Hematopoietic multipotent progenitor cell treated with erythropoietin and hydrocortisone succinate and interleukin-3 and kit ligand, for 15 days (in vitro differentiated cells): Measurements from ENCODE around the gene IQCM.

Experiments
- DNase-seq: peaks from one replicate; pipeline ENCODE4 v3.0.0-alpha.2; 2015; ENCODE audit warnings: low spot score

IQCM gene

GRCh38 chr4:149709640-149710039 is 106.0 kb downstream of the IQCM start:
- no peak for DNase-seq

- no peak for DNase-seq
These were observed 107.0 kb downstream of the IQCM start for GRCh38 chr4:149708513-149709130.

- no peak for DNase-seq
These were observed 107.8 kb downstream of the IQCM start for GRCh38 chr4:149707862-149708261.

- no peak for DNase-seq
These were observed 108.7 kb downstream of the IQCM start for GRCh38 chr4:149706942-149707341.

GRCh38 chr4:149702414-149703293 is 113.0 kb downstream of the IQCM start:
- DNase-seq, result no peak

DNA sequence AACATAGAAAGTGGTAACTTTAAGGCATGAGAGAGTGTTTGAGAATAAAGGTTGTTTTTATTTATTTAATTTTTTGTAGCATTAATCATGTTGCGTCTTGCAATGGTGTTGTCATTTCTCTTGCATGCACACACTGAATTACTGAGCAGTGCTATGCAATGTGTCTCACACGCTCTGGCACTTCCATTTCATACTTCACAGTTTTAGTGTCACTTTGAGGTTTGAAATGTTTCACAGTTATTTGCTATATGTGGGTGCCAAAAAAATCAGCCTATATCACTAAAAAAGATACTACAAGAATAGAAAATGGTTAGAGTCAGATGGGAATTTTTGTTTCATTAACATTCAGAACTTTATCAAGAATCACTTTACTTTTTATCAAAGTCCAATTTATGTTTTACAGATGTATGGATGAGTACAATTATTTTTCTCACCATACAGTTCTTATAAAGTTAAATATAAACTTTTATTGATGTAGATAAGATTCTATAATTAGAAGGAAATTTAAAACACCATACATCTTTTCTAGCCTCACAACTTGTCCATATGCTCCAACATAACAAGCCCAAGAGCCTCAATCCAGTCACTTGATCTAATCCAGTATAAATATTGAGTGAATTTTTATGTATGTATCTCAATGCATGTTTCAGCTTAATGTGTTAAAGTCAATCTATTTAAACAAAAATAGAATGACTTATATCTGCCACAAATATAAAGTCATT is 114.0 kb downstream of the IQCM start:
- DNase-seq, result no peak

- DNase-seq, result no peak
These were observed 115.4 kb downstream of the IQCM start for GRCh38 chr4:149700272-149700671.

DNA sequence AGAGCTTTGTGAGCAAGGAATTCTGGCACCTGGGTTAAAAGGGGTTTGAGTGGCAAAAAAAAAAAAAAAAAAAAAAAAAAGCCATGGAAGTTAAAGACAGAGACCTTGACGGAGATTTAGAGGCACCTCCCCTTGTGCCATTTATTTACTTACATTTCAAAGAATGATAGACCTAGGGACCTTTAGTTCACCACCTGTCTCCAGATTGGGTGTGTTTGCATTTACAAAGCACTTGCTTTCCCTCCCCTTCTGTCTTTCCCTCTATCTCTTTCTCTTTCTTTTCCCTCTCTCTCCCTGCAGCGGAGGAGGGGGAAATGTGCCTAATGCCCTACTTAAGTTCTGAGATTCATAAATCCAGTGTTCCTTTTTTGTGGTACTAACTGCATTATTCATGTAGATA is 116.0 kb downstream of the IQCM start:
- no peak for DNase-seq

- DNase-seq, result no peak
These were observed 124.9 kb downstream of the IQCM start for GRCh38 chr4:149690726-149691125.

DNA sequence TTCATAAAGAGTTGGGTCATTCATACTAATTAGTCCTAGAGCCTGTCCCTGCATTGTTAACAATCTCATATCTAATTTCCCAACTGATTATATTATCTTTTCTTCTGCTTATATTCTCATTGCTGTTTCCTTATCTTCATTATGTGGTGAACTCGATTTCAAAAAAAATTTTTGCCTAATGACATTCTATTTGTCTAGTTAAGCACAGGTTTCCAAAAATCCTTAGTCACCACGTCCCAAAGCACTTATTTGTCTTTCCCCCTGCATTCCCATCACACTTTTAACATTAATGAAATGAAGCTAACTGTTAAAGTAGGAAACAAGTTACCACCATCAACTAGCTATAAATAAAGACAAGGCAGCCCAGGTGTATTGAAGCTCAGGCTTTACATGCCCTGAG is 131.1 kb downstream of the IQCM start:
- no peak for DNase-seq

- DNase-seq, result no peak
These were observed 139.6 kb downstream of the IQCM start for GRCh38 chr4:149676076-149676475.

- DNase-seq, result no peak
These were observed 169.9 kb downstream of the IQCM start for GRCh38 chr4:149645790-149646189.

GRCh38 chr4:149638073-149638472 is 177.6 kb downstream of the IQCM start:
- DNase-seq, result no peak

- no peak for DNase-seq
These were observed 181.3 kb downstream of the IQCM start for GRCh38 chr4:149634368-149634767.

GRCh38 chr4:149631629-149632028 is 184.0 kb downstream of the IQCM start:
- no peak for DNase-seq

- no peak for DNase-seq
These were observed 185.6 kb downstream of the IQCM start for GRCh38 chr4:149630064-149630463.

DNA sequence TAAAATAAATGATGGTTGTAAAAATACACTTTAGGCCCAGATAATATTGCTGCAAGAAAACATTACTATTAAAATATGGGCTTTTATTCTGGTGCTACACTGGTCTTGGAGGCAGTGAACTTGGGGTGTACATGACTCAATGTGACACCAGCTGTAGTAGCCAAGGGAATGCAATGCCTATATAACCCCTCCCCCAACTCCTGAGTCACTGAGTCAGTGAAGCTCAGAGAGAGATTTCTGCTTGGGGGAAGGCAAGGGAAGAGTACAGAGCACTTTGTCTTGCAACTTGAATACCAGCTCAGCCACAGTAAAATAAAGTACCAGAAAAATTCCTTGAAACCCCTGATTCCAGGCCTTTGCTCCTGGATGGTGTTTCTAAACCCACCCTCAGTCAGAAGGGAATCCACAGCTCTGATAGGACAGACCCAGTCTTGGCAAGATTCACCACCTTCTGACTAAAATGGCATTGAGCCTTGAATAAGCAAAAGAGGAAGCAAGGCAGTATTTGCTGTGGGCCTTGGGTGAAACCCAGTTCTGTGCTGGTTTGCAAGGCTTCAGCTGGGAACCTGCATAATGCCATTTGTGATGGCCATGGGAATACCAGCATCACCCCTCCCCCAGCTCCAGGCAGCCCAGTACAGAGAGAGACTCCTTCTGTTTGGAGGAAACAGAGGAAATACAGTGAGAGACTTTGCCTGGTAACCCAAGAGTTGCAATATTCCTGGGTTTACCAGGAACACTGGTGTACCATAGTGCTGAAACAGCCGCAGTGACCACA is 209.9 kb downstream of the IQCM start:
- DNase-seq, result no peak

GRCh38 chr4:149604827-149605226 is 210.8 kb downstream of the IQCM start:
- no peak for DNase-seq

DNA sequence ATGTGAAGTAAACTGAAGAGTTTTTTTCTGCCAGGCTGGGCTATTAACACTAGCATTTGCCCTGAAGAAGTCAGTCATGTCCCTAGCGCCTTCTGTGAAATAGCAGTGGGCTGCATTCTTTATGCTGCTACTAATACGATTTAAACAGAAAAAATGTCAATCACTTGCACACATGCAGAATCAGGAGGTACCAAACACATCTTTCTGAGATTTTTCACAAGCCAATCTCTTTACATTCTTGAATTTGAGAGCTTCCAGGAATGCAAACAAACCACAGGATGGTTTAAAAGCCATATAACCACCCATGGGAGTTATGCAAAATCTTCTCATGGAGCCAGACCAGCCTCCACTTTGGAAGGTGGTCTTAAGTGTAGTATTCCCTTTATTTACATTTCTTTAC is 220.1 kb downstream of the IQCM start:
- no peak for DNase-seq

DNA sequence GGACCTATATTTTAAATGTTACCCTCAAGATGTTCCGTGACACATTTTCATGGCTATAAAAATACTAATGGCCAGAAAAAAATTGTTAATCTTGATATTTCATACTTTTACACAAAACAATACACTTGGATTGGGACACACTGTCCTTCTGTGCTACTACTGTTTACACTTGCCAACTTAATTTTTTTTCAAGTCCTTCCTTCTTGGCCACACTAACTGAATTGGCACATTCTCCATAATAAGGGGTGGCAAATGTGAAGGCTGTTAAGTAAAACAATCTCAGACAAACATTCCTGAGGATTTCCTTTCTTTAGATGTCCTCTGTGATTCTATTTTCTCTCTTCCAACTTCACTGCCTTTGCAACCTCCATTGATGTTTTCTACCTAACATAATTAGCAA is 225.8 kb downstream of the IQCM start:
- no peak for DNase-seq

GRCh38 chr4:149584722-149585121 is 230.9 kb downstream of the IQCM start:
- DNase-seq, result no peak

- no peak for DNase-seq
These were observed 240.7 kb downstream of the IQCM start for GRCh38 chr4:149574971-149575370.
